SK-N-SH (cell line): Measurements from ENCODE around the gene BMAL1. TPM values are rescaled to one million over a fixed set of nuclear protein-coding genes. Genes with fewer than 3 reads are reported as not detected.

Source experiments
- CTCF ChIA-PET: fragments of 300-600, 350-600 bp; formaldehyde crosslinking; extraction: SDS; loops from one replicate; lab custom pipeline; 2021; lab: Yijun Ruan, JAX
- POLR2A ChIA-PET: fragments of 350-600 bp; sonication (Branson Sonifier 250); formaldehyde crosslinking; extraction: SDS; loops from one replicate; lab custom pipeline; 2020; ENCODE audit warnings: antibody characterized with exemption, inconsistent platforms; lab: Yijun Ruan, JAX
- DNase-seq: peaks from one replicate; pipeline ENCODE4 v3.0.0; 2012
- H2AFZ ChIP-seq: fragments of 200-600 bp; sonication (generic); 2 replicates; pipeline ENCODE4 v1.8.1; 2016; ENCODE audit warnings: antibody characterized with exemption, mild to moderate bottlenecking, low read depth
- H3F3A ChIP-seq: fragments of 200-600 bp; sonication (generic); replicated peaks from 2 replicates; pipeline ENCODE3; 2016; ENCODE audit warnings: antibody characterized with exemption, mild to moderate bottlenecking; ENCODE audit not compliant: insufficient read depth
- H3K27ac ChIP-seq, 2 experiments: fragments of 200-500 bp in 1 of 2; fragments of 200-600 bp in 1 of 2; sonication (Bioruptor generic) in 1 of 2; sonication (generic), shearing (Covaris generic) in 1 of 2; 2 replicates each; pipeline versions ENCODE4 v1.5.1 to v1.6.1; 2014 to 2016; ENCODE audit warnings: low read depth in 2 of 2, inconsistent platforms in 1 of 2, low read length in 1 of 2, mild to moderate bottlenecking in 1 of 2, mixed read lengths in 1 of 2
- H3K27me3 ChIP-seq: fragments of 200-600 bp; sonication (generic), shearing (Covaris generic); 2 replicates; pipeline ENCODE4 v1.6.1; 2016; ENCODE audit warnings: mixed run types; ENCODE audit not compliant: insufficient read depth
- H3K36me3 ChIP-seq, 2 experiments: fragments of 200-500 bp in 1 of 2; fragments of 200-600 bp in 1 of 2; sonication (Bioruptor generic) in 1 of 2; sonication (generic) in 1 of 2; replicated peaks in 1 of 2; 2 replicates each; pipeline versions ENCODE3 to v1.5.1; 2014 to 2016; ENCODE audit warnings: low read length in 1 of 2, mild to moderate bottlenecking in 1 of 2; ENCODE audit not compliant: insufficient read depth in 2 of 2, control insufficient read depth in 1 of 2
- H3K4me1 ChIP-seq, 2 experiments: fragments of 200-500 bp in 1 of 2; fragments of 200-600 bp in 1 of 2; sonication (Bioruptor generic) in 1 of 2; sonication (generic), shearing (Covaris generic) in 1 of 2; 2 replicates each; pipeline versions ENCODE4 v1.5.1 to v1.6.1; 2014 to 2016; ENCODE audit warnings: low read depth in 1 of 2, low read length in 1 of 2, mixed run types in 1 of 2; ENCODE audit not compliant: insufficient read depth in 2 of 2, control insufficient read depth in 1 of 2
- H3K4me2 ChIP-seq: fragments of 200-600 bp; sonication (generic), shearing (Covaris generic); 2 replicates; pipeline ENCODE4 v1.6.1; 2017; ENCODE audit warnings: mixed run types
- H3K4me3 ChIP-seq, 2 experiments: fragments of 200-500 bp in 1 of 2; fragments of 200-600 bp in 1 of 2; sonication (Bioruptor generic) in 1 of 2; sonication (generic), shearing (Covaris generic) in 1 of 2; 2 replicates each; pipeline versions ENCODE4 v1.5.1 to v1.8.1; 2014 to 2016; ENCODE audit warnings: low read depth in 2 of 2, inconsistent platforms in 1 of 2, low read length in 1 of 2, mild to moderate bottlenecking in 1 of 2, mixed read lengths in 1 of 2, moderate library complexity in 1 of 2
- H3K79me2 ChIP-seq: fragments of 200-600 bp; sonication (generic); 2 replicates; pipeline ENCODE4 v1.8.1; 2017; ENCODE audit warnings: mild to moderate bottlenecking; ENCODE audit not compliant: insufficient read depth
- H3K9ac ChIP-seq: fragments of 200-600 bp; sonication (generic); 2 replicates; pipeline ENCODE4 v1.6.1; 2017; ENCODE audit warnings: mixed run types
- H3K9me2 ChIP-seq: fragments of 200-600 bp; sonication (generic); 2 replicates; pipeline ENCODE4 v1.6.1; 2017; ENCODE audit warnings: mixed run types
- H3K9me3 ChIP-seq: fragments of 200-600 bp; sonication (generic); 2 replicates; pipeline ENCODE4 v1.6.1; 2017; ENCODE audit warnings: mixed run types, mild to moderate bottlenecking, moderate library complexity
- H4K20me1 ChIP-seq: fragments of 200-600 bp; sonication (generic); 2 replicates; pipeline ENCODE4 v1.6.1; 2017; ENCODE audit warnings: mild to moderate bottlenecking, mixed run types; ENCODE audit not compliant: insufficient read depth
- CHD2 ChIP-seq: fragments of 150-350 bp; IDR thresholded peaks from 2 replicates; pipeline ENCODE4 v1.6.1; 2018; ENCODE audit warnings: low read length; ENCODE audit not compliant: partially characterized antibody
- EP300 ChIP-seq, 2 experiments: IDR thresholded peaks; 2 replicates each; pipeline versions ENCODE4 v1.4.0 to v1.6.1; 2012; ENCODE audit warnings: borderline replicate concordance in 1 of 2, low read depth in 1 of 2, low read length in 1 of 2
- FOSL2 ChIP-seq: IDR thresholded peaks from 2 replicates; pipeline ENCODE4 v1.4.0; 2012; ENCODE audit warnings: low read depth, mild to moderate bottlenecking, moderate library complexity, borderline replicate concordance
- GATA2 ChIP-seq: sonication (generic); formaldehyde crosslinking; IDR thresholded peaks from 2 replicates; pipeline ENCODE4 v1.5.0; 2020; ENCODE audit warnings: mild to moderate bottlenecking, missing genetic modification reagents
- NRF1 ChIP-seq: IDR thresholded peaks from 2 replicates; pipeline ENCODE4 v1.6.1; 2012; ENCODE audit warnings: low read depth, mild to moderate bottlenecking, low read length
- RCOR1 ChIP-seq: fragments of 150-350 bp; IDR thresholded peaks from 2 replicates; pipeline ENCODE4 v1.6.1; 2017; ENCODE audit warnings: antibody characterized with exemption, low read length
- RXRA ChIP-seq: IDR thresholded peaks from 2 replicates; pipeline ENCODE4 v1.4.0; 2012; ENCODE audit warnings: low read depth, mild to moderate bottlenecking, borderline replicate concordance
- SMC3 ChIP-seq: IDR thresholded peaks from 2 replicates; pipeline ENCODE4 v1.6.1; 2012; ENCODE audit warnings: low read depth, low read length, improper control_type of control experiment
- TEAD4 ChIP-seq: IDR thresholded peaks from 2 replicates; pipeline ENCODE4 v1.4.0; 2012; ENCODE audit warnings: mild to moderate bottlenecking, borderline replicate concordance; ENCODE audit not compliant: insufficient read depth
- YY1 ChIP-seq: IDR thresholded peaks from 2 replicates; pipeline ENCODE4 v1.4.0; 2012; ENCODE audit warnings: low read depth, mild to moderate bottlenecking
- WGBS: methylation state at CpG from one replicate; pipeline ENCODE4 v1.1.6; 2017; ENCODE audit warnings: low lambda C conversion rate; 5-methylcytosine and 5-hydroxymethylcytosine counted together
- polyA plus RNA-seq, 3 experiments: library from polyadenylated mRNA; depleted of rRNA; stranded (reverse); fragments of >200 nt; gene quantifications; 2 replicates each; pipeline ENCODE4 v1.2.3, GENCODE V29; 2012
- TF ChIP-seq, protein P1 (sequence below): IDR thresholded peaks from 2 replicates; pipeline ENCODE4 v1.4.0; 2012; ENCODE audit warnings: low read depth, borderline replicate concordance
- TF ChIP-seq, protein P2 (sequence below): IDR thresholded peaks from 2 replicates; pipeline ENCODE4 v1.4.0; 2012; ENCODE audit warnings: low read depth, borderline replicate concordance
- TF ChIP-seq, protein P3 (sequence below): fragments of 200-600 bp; sonication (generic); IDR thresholded peaks from 2 replicates; pipeline ENCODE4 v1.6.1; 2017; ENCODE audit warnings: antibody characterized with exemption, mild to moderate bottlenecking, moderate library complexity
- TF ChIP-seq, protein P4 (sequence below): IDR thresholded peaks from 2 replicates; pipeline ENCODE4 v1.4.0; 2012; ENCODE audit warnings: low read depth
- TF ChIP-seq, protein P5 (sequence below): fragments of 150-350 bp; IDR thresholded peaks from 2 replicates; pipeline ENCODE4 v1.6.1; 2017; ENCODE audit warnings: antibody characterized with exemption, low read length, low read depth, borderline replicate concordance
- TF ChIP-seq, protein P6 (sequence below): IDR thresholded peaks from 2 replicates; pipeline ENCODE4 v1.6.1; 2012; ENCODE audit warnings: mild to moderate bottlenecking, low read depth, low read length, moderate library complexity

BMAL1 gene
- polyA plus RNA-seq, 1 of the 3 experiments (the other 2 are of a cell fraction) = 6.5 TPM

DNA sequence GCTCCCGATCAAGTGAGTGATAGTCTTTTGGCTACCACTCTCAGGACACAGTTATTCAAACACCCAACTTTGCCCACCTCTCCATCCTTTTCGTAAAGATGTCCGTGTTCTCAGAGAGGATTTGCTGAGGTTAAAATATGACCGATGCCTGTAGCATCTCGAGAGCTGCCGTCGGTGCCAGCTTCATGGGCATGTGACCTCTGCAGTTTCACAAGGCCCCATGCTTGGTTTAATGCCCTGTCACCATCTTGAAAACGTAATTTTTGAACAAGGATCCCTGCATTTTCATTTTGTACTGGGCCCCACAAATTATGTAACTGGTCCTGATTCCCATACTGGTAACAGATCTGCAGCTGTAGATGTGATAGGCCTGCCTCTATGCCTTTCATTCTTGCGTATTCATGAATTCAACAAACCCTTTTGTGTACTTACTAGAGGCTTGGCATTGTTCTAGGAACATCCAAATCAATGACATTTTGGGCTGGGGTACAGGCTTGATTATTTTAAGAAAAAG, 85.1 kb downstream of the BMAL1 start:
- Histone ChIP-seq H3F3A (peaks cover 15% of the 10 kb centered on the region), H3K4me3 (no peak overlapping the region), H4K20me1 (no peaks in the 10 kb centered on the region), H2AFZ (no peak overlapping the region), H3K9me3 (no peaks in the 10 kb centered on the region), H3K9ac (no peak overlapping the region), H3K79me2 (no peaks in the 10 kb centered on the region), H3K36me3 (peaks cover 12 to 51% of the 10 kb centered on the region in 2 experiments), H3K4me2 (no peak overlapping the region), H3K27me3 (no peaks in the 10 kb centered on the region), H3K4me1 (peaks cover 0 to 1% of the 10 kb centered on the region in 2 experiments; a peak in 1 of 4 replicates), H3K27ac (no peak overlapping the region), H3K9me2 (no peaks in the 10 kb centered on the region)
- ChIA-PET POLR2A (no interaction called here), CTCF (interaction anchor here (0.7 to 3.6 kb wide), 7 partner anchors 13 to 268 kb away, joined by 3 to 10 read pairs (median 4); no protein-coding TSS in a partner anchor)
- DNase-seq = no peak
- 88% methylated on average over 9 of the region's 9 CpGs for WGBS
- TF ChIP-seq CHD2 = no peak
- TF ChIP-seq, protein P1, sequence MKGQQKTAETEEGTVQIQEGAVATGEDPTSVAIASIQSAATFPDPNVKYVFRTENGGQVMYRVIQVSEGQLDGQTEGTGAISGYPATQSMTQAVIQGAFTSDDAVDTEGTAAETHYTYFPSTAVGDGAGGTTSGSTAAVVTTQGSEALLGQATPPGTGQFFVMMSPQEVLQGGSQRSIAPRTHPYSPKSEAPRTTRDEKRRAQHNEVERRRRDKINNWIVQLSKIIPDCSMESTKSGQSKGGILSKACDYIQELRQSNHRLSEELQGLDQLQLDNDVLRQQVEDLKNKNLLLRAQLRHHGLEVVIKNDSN = no peak
- no peak for TF ChIP-seq TEAD4
- no peak for TF ChIP-seq EP300 (IDR thresholded peaks at IDR 0.05; ENCODE audit: borderline replicate concordance in 1 of 2, low read depth in 1 of 2, low read length in 1 of 2)
- no peak for TF ChIP-seq GATA2 (CRISPR knock-in tag)
- TF ChIP-seq NRF1 = no peak
- no peak for TF ChIP-seq YY1
- no peak for TF ChIP-seq RCOR1
- no peak for TF ChIP-seq SMC3
- TF ChIP-seq, protein P2, sequence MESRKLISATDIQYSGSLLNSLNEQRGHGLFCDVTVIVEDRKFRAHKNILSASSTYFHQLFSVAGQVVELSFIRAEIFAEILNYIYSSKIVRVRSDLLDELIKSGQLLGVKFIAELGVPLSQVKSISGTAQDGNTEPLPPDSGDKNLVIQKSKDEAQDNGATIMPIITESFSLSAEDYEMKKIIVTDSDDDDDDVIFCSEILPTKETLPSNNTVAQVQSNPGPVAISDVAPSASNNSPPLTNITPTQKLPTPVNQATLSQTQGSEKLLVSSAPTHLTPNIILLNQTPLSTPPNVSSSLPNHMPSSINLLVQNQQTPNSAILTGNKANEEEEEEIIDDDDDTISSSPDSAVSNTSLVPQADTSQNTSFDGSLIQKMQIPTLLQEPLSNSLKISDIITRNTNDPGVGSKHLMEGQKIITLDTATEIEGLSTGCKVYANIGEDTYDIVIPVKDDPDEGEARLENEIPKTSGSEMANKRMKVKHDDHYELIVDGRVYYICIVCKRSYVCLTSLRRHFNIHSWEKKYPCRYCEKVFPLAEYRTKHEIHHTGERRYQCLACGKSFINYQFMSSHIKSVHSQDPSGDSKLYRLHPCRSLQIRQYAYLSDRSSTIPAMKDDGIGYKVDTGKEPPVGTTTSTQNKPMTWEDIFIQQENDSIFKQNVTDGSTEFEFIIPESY = no peak
- no peak for TF ChIP-seq FOSL2
- TF ChIP-seq, protein P3, sequence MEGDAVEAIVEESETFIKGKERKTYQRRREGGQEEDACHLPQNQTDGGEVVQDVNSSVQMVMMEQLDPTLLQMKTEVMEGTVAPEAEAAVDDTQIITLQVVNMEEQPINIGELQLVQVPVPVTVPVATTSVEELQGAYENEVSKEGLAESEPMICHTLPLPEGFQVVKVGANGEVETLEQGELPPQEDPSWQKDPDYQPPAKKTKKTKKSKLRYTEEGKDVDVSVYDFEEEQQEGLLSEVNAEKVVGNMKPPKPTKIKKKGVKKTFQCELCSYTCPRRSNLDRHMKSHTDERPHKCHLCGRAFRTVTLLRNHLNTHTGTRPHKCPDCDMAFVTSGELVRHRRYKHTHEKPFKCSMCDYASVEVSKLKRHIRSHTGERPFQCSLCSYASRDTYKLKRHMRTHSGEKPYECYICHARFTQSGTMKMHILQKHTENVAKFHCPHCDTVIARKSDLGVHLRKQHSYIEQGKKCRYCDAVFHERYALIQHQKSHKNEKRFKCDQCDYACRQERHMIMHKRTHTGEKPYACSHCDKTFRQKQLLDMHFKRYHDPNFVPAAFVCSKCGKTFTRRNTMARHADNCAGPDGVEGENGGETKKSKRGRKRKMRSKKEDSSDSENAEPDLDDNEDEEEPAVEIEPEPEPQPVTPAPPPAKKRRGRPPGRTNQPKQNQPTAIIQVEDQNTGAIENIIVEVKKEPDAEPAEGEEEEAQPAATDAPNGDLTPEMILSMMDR = no peak
- TF ChIP-seq, protein P4, sequence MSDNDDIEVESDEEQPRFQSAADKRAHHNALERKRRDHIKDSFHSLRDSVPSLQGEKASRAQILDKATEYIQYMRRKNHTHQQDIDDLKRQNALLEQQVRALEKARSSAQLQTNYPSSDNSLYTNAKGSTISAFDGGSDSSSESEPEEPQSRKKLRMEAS = no peak
- TF ChIP-seq, protein P5, sequence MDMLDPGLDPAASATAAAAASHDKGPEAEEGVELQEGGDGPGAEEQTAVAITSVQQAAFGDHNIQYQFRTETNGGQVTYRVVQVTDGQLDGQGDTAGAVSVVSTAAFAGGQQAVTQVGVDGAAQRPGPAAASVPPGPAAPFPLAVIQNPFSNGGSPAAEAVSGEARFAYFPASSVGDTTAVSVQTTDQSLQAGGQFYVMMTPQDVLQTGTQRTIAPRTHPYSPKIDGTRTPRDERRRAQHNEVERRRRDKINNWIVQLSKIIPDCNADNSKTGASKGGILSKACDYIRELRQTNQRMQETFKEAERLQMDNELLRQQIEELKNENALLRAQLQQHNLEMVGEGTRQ = no peak
- no peak for TF ChIP-seq RXRA
- TF ChIP-seq, protein P6, sequence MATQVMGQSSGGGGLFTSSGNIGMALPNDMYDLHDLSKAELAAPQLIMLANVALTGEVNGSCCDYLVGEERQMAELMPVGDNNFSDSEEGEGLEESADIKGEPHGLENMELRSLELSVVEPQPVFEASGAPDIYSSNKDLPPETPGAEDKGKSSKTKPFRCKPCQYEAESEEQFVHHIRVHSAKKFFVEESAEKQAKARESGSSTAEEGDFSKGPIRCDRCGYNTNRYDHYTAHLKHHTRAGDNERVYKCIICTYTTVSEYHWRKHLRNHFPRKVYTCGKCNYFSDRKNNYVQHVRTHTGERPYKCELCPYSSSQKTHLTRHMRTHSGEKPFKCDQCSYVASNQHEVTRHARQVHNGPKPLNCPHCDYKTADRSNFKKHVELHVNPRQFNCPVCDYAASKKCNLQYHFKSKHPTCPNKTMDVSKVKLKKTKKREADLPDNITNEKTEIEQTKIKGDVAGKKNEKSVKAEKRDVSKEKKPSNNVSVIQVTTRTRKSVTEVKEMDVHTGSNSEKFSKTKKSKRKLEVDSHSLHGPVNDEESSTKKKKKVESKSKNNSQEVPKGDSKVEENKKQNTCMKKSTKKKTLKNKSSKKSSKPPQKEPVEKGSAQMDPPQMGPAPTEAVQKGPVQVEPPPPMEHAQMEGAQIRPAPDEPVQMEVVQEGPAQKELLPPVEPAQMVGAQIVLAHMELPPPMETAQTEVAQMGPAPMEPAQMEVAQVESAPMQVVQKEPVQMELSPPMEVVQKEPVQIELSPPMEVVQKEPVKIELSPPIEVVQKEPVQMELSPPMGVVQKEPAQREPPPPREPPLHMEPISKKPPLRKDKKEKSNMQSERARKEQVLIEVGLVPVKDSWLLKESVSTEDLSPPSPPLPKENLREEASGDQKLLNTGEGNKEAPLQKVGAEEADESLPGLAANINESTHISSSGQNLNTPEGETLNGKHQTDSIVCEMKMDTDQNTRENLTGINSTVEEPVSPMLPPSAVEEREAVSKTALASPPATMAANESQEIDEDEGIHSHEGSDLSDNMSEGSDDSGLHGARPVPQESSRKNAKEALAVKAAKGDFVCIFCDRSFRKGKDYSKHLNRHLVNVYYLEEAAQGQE = no peak
